ENCODE measurements around the gene STX7.

The STX7 gene

GRCh38 chr6:132412656-132413498, 100.0 kb downstream of the STX7 start:
- no peak for DNase-seq (ENCODE audit: low read depth)

- DNase-seq (ENCODE audit: low read depth), result no peak
These were observed 101.6 kb downstream of the STX7 start for GRCh38 chr6:132411296-132411695.

DNA sequence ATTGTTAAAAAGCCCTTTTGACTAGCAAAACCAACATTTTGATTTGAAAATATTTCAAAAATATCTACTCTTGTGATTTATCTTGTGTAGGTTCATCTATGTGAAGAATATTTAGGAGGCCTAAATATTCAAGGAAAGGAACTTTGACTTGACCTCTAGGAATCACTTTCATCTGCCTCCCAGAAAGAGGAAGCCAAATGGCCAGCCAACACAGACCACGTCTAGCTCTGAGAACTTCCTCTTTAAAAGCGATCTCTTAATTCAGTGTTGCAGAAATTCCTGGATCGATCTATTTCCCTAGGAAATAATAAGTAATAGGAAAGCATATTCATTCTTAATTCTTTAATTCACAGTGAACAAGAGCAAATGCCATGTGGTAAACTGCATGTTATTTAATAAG, 102.1 kb downstream of the STX7 start:
- no peak for DNase-seq (ENCODE audit: low read depth)

- no peak for DNase-seq (ENCODE audit: low read depth)
These were observed 107.6 kb downstream of the STX7 start for GRCh38 chr6:132405143-132405915.

DNA sequence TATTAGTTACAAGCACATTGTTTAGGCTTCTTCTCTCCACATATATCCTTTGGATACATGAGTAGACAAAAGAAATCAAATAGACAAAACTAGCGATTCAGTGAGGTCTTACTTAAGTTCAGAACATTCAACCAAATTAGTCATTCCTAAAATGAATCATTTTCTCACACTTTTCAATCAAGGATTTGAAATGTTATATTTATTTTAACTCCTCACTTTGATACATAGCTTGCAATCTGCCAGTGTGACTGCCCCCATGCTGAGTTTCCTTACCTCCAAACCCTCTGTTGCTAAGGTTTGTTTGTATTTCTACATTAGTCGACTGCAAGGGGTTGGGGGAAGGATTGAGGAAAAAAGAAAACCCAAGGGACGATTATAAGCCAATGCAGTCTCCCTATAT, 108.2 kb downstream of the STX7 start:
- DNase-seq (ENCODE audit: low read depth), result no peak

DNA sequence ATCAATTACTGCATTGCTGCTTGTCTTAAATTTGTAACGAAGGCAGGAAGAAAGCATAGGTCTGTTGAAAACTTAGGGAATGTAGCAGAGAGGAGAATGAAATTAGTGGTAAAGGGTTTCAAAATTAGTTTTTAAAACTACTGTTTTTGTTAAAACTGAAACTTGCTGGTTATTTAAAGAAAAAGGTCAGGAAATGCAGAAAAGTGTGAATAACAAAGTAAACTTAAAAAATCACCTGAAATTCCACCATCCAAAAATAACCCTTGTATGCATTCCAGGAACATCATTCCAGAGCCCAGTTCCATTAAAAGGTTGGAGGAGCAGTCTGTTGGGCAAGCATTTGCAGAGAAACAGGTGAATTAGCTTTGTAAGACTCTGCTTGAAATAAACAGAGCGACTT, 108.6 kb downstream of the STX7 start:
- DNase-seq (ENCODE audit: low read depth), result no peak

DNA sequence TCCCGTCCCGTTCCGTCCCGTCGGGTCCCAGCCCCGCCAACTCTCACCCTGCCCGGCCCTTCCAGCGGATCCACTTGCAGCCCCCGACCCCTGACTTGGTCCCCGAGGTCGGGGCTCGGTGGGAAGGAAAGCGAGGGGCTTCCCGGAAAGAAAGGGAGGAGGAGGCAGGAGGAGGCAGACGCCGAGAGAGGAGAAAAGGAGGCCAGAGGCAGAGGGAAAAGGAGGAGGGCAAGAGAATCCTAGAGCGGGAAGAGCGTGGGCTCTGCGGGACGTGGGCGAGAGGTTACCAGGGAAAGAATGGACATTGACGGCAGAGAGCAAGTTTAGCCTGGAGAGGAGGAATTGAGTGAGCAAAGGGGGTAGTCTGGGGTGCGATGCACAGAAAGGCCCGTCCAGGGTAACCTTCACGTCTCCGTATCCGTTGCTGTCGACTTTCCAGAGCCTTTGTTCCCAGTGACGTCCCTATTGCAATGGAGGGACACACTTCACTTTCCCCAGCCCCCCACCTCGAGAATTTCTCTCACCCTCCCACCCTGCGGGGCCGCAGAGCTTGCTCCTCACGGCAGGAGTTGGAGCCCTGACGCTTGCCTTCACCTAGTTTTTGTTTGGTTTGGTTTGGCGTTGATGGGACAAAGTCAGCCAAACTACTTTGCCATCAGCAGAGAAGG, 111.2 kb downstream of the STX7 start:
- no peak for DNase-seq (ENCODE audit: low read depth)

- DNase-seq (ENCODE audit: low read depth), result no peak
These were observed 111.9 kb downstream of the STX7 start, which contains the start of gene MOXD1 for GRCh38 chr6:132400883-132401617. TSS of gene MOXD1 (minus strand) at chr6:132401475. CDS start at chr6:132401426, 49 bp downstream.

GRCh38 chr6:132400555-132400882, 112.4 kb downstream of the STX7 start:
- no peak for DNase-seq (ENCODE audit: low read depth)

DNA sequence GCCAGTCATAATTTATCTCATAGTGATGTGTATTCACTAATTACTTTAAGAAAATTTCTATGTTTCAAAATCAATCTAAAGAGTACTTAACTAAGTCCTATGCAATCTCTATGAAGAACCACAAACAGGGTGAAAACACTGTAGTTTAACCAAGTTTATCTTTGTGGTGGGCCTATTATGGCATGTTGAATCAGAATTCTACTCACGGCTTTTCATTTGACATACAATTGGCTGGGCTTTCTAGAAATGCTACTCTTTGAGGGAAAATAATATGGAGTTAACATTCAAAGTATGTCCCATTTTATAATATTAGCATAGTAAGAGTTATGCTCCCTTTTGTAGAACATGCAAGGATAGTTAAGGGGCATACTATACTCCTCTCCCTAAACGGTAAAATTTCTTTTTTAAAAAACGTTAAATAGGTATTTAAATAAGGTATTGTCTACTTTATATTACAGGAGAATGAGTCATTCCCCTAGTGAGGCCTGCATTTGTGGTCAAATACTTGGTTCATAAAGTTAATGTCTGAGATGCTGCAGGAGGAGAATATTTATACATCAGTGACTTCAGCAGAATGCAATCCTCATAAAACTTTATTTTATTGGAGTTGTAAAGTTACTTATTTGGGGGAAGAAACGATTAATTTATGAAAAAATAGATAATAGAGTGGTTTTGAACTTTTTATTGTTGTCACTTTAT, 113.4 kb downstream of the STX7 start:
- no peak for DNase-seq (ENCODE audit: low read depth)

Data from activated T-cell treated with anti-CD3 and anti-CD28 coated beads for 1 hour (primary cell).